GM19372 (cell line): ENCODE results near the gene KHK.
A peak's percentile ranks its signal among the peaks of the same experiment; 100 is the strongest.

Experiments
- ATAC-seq: cut with Tn5 transposase; IDR thresholded peaks from one replicate; pipeline ENCODE4 v1.9.1; 2021; ENCODE audit warnings: mild to moderate bottlenecking, low read depth, moderate library complexity; ENCODE audit not compliant: unreplicated experiment

The KHK gene

GRCh38 chr2:27086724-27087593, at the start of gene KHK:
TSS of gene KHK (plus strand) at chr2:27086772. CDS start at chr2:27087260, 488 bp downstream.
- ATAC-seq = no peak

- ATAC-seq = no peak
These were observed 48.6 kb upstream of the KHK start for GRCh38 chr2:27038012-27038411.

GRCh38 chr2:27038631-27039339, 47.8 kb upstream of the KHK start:
- no peak for ATAC-seq

DNA sequence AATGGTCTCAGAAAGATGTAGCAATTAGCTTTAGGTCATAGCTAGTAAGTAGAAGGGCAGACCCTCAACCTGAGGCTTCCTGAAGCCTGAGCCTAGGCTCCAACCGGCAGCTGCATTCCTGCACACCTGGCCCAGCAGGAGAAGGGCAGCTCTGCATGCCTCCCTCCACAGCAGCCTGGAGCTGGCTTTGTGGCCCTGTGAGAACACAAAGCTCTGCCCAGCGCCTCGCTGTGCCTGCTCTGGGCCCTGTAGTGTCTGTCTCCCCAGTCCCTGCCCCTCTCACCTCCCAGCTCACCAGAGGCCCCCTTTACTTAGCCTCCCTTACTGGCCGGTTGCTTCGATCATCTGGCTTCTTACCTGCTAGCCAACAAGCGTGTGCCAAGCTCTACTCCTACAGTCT, 47.1 kb upstream of the KHK start:
- no peak for ATAC-seq

DNA sequence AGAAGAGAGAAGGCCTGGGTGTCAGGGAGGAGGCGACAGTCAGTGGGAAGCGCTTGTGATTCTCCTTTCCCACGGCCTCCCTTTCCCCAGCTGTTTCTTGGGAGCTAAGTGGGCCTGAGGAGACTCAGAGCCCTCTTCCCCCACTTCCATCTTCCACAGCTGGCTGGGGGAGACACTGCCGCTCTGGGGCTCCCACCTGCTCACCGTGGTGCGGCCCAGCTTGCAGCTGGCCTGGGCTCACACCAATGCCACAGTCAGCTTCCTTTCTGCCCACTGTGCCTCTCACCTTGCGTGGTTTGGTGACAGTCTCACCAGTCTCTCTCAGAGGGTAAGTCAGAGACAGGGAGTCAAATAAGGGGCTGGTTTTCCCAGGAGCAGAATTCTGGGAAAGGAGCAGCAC, 46.7 kb upstream of the KHK start:
- ATAC-seq = no peak

GRCh38 chr2:27040282-27040681, 46.3 kb upstream of the KHK start:
- ATAC-seq = no peak

DNA sequence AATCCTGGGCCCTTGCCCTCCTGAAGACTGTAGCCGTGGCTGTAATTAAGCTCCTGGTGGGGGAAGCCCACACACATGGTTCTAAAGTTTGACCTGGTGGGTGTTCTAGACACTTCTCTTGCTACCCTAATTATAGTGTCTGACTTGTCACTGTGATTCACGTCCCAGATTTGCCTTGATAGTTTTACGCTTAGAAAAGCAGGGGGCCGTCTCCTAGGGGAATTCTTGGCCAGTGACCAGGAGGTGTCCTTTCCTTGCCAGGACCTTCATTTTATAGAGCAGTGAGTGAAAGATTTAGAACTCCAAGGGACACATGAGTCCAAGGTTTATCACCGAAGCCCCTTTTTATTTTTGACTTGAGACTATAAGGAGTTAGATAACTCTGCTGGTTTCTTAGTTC, 44.8 kb upstream of the KHK start:
- no peak for ATAC-seq

DNA sequence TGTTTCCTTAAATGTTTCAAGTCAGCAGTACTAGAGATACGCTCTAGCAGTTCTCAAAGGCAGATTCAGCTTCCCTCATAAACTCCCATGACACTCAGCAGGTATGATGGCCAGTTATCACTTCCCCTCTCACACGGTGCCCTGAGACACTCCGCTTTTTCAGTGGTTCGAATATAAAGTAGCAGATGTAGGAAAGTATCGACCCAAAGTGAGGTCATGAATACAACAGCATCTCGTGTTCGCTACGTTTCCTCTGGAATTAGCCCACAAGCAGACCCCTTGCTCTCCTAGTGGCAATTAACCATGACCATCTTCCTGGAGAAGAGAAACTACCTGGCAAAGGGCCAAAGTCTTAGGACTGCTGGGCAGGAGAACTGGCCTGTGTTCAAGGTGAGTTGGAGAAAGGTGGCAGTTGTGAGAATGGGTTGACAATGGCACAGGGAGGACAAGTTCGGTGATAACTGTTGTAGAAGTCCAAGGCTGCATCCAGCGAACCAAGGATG, 44.4 kb upstream of the KHK start:
- ATAC-seq = no peak

DNA sequence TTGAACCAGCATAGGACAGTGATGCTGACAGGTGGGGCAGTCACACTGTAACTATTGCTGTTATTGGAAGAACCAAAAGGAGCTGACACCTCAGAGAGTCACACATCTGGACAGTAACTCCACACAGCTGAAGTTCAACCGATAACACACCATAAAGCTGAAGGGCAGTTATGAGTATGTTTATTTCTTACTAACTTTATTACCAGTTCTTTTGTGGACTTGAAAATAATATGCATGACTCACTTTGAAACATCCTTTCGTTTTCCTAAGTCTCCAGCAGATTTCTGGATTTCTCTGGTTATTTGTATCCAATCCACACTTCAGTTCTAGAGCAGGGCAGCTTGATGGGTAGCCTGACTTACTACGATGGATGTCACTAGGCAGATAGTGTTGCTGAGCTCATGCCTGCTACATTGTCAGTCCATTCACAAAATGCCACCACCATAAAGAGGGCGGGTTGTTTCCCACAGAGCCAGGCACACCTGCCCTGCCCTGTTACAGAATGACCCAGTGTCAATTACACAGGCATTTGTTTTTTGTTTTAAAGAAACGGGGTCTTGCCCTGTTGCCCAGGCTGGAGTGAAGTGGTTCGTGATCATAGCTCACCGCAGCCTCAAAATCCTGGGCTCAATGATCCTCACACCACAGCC, 43.5 kb upstream of the KHK start:
- ATAC-seq = no peak

DNA sequence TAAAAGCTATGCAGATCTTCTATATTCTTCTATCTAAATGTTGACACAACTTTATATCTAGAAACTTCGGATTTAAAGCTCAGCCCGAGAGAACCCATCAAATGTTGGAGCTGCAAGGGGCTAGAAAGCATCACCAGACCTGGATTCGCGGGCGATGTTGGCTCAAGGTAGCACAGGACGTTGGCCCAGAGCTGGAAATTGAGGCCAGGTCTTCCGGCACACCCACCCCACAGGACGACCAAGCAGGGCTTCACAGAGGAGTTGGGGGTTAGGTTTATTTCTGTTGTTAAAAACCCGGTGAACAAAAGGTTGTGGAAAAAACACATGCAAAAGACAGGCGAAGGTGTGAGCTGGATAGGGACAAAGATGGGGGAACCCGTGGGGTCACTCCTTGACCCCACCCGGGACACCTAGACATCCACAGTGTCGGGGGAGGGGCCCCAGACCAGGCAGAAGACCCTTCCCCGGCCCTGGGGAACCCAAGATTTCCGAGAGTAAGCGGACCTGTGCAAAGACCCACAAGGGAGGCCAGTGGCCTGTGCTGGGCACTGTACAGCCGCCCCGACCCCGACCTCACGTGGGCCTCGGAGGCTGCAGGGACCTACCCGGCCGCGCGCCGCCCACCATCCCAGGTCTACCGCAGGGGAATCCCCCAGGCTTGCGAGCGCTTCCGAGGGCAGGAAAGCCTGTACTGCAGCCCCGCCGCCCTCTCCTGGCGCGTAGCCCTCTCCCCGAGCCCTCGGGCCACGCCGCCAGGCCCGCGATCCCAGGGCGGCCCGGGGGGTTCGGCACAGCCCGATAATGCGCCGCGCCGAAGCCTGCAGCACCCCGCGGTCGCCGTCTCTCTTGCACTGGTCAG, 36.9 kb upstream of the KHK start:
- peak; percentile 15 for ATAC-seq

- ATAC-seq = peak; percentile 49
These were observed 36.1 kb upstream of the KHK start for GRCh38 chr2:27050281-27050995.

DNA sequence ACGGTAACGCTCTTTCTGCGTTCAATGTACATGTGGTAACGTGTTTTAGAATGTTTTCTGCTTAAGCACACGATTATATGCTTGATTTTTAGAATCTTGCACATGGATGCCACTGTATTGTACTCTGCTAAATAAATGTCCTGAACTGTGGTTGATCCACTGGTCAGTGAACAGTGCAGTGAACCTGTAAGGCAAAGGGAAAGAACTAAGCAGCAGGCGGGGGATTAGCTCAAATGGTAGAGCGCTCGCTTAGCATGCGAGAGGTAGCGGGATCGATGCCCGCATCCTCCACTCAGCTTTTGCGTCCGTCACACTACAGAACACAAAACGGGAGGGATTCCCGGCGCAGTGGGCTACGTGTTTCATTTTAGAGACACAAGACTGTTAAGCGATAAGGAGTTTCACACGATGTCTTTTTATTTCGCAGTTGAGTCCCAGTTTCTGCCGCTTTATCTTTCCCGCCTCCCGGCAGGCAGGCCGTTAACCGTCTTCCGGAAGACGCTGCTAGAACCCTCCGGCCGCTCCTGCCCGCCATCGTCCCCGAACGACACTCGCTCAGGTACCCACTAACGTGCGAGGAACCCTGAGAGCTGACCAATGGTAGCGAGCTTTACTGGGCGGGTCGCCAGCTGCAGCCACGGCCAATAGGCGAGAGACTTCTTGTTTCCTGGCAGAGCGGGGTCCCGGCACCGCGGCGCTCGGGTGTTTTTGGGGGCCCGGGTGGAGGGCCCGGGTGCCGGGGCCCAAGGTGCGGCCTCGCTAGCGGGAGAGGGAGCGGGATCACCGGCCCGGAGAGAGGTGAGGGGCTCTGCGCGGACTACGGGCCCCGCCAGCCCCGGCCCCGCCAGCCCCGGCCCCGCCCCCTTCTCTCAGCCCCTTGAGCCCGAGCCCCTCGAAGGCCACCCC, 35.3 kb upstream of the KHK start, which contains the start of gene AGBL5:
Gene AGBL5 (plus strand): TSS at position 673 of the 906 bp plus-strand sequence. CDS start 1,291 bp downstream, outside the sequence.
- peak; percentile 52 for ATAC-seq

DNA sequence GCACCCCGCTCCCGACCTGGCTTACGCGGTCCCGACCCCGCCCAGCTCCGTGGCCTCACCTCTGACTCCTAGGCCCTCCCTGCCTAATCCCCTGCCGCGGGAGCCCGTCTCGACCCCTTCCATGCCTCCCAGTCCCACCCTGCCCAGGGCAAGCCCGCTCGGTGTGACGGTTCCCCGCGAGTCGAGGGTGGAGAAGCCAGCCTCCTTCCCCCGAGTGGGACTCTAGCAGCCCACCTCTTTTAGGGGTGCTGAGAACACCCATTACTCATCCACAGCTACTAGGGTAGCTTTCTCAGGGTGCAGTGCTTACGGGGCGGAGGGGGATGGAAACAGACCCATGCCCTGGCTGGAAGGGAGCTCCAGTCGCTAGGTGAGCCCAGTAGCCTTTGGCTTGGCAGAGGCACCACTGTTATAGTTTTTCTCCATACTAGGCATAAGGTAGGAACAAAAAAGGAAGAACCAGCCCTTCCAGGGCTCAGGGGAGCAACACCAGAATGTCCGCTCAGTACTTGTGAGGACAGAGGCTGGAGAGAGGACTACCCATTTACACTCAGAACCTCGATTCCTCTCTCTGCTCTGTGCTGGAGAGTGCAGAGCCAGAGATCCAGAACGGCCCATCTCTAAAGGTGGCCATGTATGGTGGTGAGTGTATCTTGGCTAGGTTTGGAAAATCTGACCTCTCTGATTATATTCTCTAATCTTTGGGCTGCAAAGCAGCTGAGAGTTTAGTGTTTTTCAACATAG, 34.5 kb upstream of the KHK start:
- ATAC-seq = no peak

DNA sequence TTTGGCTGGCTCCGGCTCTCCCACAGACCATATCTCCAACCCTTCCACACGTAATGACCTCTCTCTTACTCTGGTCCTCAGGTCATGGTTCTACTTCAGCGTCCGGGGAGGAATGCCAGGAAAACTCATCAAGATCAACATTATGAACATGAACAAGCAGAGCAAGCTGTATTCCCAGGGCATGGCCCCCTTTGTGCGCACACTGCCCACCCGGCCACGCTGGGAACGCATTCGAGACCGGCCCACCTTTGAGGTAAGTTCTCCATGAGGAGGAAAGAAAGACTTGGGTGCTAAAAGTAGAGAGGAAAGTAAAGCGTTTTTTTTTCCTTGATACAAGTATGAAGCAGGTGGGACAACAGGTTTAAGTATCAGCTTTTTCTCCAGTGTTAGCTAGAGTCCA, 33.3 kb upstream of the KHK start:
- ATAC-seq = no peak

- no peak for ATAC-seq
These were observed 32.8 kb upstream of the KHK start for GRCh38 chr2:27053776-27054175.

DNA sequence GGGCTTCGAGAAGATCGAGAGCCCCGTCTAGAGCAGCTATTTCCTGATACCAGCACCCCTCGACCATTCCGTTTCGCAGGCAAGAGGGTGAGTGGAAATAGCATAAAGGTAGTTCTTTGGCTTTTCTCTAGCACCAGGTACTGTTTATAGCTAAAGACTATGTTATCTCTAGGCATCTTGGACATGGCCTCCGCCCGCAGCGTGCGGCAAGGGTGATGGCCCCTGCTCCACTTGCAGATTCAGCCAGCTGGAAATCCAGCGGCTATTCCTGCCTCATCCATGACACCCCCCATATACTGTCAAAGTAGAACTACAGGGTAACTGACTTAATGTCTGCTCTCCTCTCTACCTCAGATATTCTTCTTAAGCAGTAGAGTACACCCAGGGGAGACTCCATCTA, 31.9 kb upstream of the KHK start:
- no peak for ATAC-seq

- no peak for ATAC-seq
These were observed 29.4 kb upstream of the KHK start for GRCh38 chr2:27057184-27057583.

DNA sequence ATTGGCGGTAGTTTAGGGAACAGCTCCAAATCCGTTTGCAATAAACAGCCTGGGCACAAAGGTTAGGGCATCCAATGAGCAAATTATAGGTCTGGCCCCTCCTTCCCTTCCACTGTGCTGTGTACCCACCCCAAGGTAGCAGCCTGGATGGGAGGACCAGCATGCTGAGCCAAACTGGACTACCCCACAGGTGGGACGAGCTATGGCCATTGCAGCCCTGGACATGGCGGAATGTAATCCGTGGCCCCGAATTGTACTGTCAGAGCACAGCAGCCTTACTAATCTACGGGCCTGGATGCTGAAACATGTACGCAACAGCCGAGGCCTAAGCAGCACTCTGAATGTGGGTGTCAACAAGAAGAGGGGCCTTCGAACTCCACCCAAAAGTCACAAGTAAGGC, 28.4 kb upstream of the KHK start:
- ATAC-seq = no peak
